HS-5 (cell line): ENCODE data around the gene GBE1.

Source experiments
- DNase-seq: peaks from one replicate; pipeline ENCODE4 v3.0.0-alpha.2; 2012; ENCODE audit warnings: low read depth

Gene GBE1

GRCh38 chr3:81699536-81700320 lies 61.7 kb downstream of the GBE1 start:
- DNase-seq = no peak

GRCh38 chr3:81696090-81696489 lies 65.4 kb downstream of the GBE1 start:
- no peak for DNase-seq

- no peak for DNase-seq
These were observed 66.1 kb downstream of the GBE1 start for GRCh38 chr3:81695302-81695701.

- no peak for DNase-seq
These were observed 66.8 kb downstream of the GBE1 start for GRCh38 chr3:81694662-81695061.

GRCh38 chr3:81692766-81693165 lies 68.7 kb downstream of the GBE1 start:
- no peak for DNase-seq

GRCh38 chr3:81689617-81690016 lies 71.8 kb downstream of the GBE1 start:
- no peak for DNase-seq

GRCh38 chr3:81684751-81685395 lies 76.6 kb downstream of the GBE1 start:
- DNase-seq = no peak

- DNase-seq = no peak
These were observed 84.6 kb downstream of the GBE1 start for GRCh38 chr3:81676706-81677456.

- no peak for DNase-seq
These were observed 86.8 kb downstream of the GBE1 start for GRCh38 chr3:81674690-81675089.

- DNase-seq = no peak
These were observed 93.2 kb downstream of the GBE1 start for GRCh38 chr3:81668283-81668682.

GRCh38 chr3:81666502-81667121 lies 94.8 kb downstream of the GBE1 start:
- no peak for DNase-seq

GRCh38 chr3:81663114-81663513 lies 98.3 kb downstream of the GBE1 start:
- DNase-seq = no peak

GRCh38 chr3:81660036-81660435 lies 101.4 kb downstream of the GBE1 start:
- DNase-seq = no peak

- no peak for DNase-seq
These were observed 103.0 kb downstream of the GBE1 start for GRCh38 chr3:81658322-81658997.

- no peak for DNase-seq
These were observed 110.3 kb downstream of the GBE1 start for GRCh38 chr3:81651139-81651538.

- DNase-seq = no peak
These were observed 111.3 kb downstream of the GBE1 start for GRCh38 chr3:81650187-81650586.

GRCh38 chr3:81645248-81645647 lies 116.2 kb downstream of the GBE1 start:
- DNase-seq = no peak

GRCh38 chr3:81643721-81644120 lies 117.7 kb downstream of the GBE1 start:
- no peak for DNase-seq

- no peak for DNase-seq
These were observed 123.0 kb downstream of the GBE1 start for GRCh38 chr3:81638480-81638879.

GRCh38 chr3:81632659-81633058 lies 128.8 kb downstream of the GBE1 start:
- DNase-seq = no peak

GRCh38 chr3:81624756-81625155 lies 136.7 kb downstream of the GBE1 start:
- DNase-seq = no peak

- no peak for DNase-seq
These were observed 139.1 kb downstream of the GBE1 start for GRCh38 chr3:81622395-81622794.
